ENCODE measurements around the gene FOXO3. TPM values are rescaled to one million over a fixed set of nuclear protein-coding genes. Genes with fewer than 3 reads are reported as not detected.

Gene FOXO3
- total and polyA plus RNA-seq, 2 of the 8 experiments (the other 6 are each of a cell fraction or from before 2014, with no cell fraction given), result 13.1 to 19.3 TPM

GRCh38 chr6:108644252-108644651, 83.5 kb downstream of the FOXO3 start:
- H3K36me3 ChIP-seq (ENCODE audit: control insufficient read depth in 2 of 4, insufficient read depth in 4 of 4, low read length in 3 of 4), result no peaks in the 10 kb centered on the region
- peaks cover 0 to 25% of the 10 kb centered on the region in 2 experiments; a peak in 1 of 4 replicates for H3K79me2 ChIP-seq (ENCODE audit: control insufficient read depth in 1 of 2, insufficient read depth in 2 of 2, low read length in 2 of 2)
- TF ChIP-seq PHF8 (conservative IDR thresholded peaks at IDR 0.05; ENCODE audit: low read depth, low read length), result no peak
- TF ChIP-seq TBP (IDR thresholded peaks at IDR 0.05; ENCODE audit: low read depth, low read length), result no peak

More at GRCh38 chr6:108644252-108644651, 83.5 kb downstream of the FOXO3 start:
- no peak overlapping the region for H4K5ac ChIP-seq (ENCODE audit: insufficient read length, low read depth, low read length)
- no peak overlapping the region for H3K27ac ChIP-seq (ENCODE audit: low read depth, low read length)
- no peak overlapping the region for H4K8ac ChIP-seq (ENCODE audit: extremely low read depth, insufficient read depth, low read length)
- no peak overlapping the region for H3K4ac ChIP-seq (replicated peaks; ENCODE audit: insufficient read length, low read depth, low read length)
- no peaks in the 10 kb centered on the region for H3K9me3 ChIP-seq (ENCODE audit: insufficient read depth in 2 of 2, low read depth in 1 of 2, low read length in 1 of 2)
- FAIRE-seq (no peak), DNase-seq (ENCODE audit: low read depth in 1 of 2, low spot score in 2 of 2) (no peak)
- no peak overlapping the region for H2BK15ac ChIP-seq (ENCODE audit: low read length)
- peaks cover 4% of the 10 kb centered on the region; the same call in 1 of the 2 replicates for H3K79me1 ChIP-seq (ENCODE audit: low read depth, low read length)
- H3K27me3 ChIP-seq (replicated peaks in 1 of 4; ENCODE audit: control insufficient read depth in 3 of 4, extremely low read depth in 1 of 4, insufficient read depth in 3 of 4, low read length in 3 of 4), result no peaks in the 10 kb centered on the region
- no peak overlapping the region for H3K4me3 ChIP-seq (ENCODE audit: extremely low read depth in 1 of 4, insufficient read depth in 2 of 4, low read depth in 3 of 4, low read length in 4 of 4)
- 91% methylated on average over 4 of the region's 4 CpGs; no CpG with 5 or more reads in 1 of the 2 experiments for WGBS, 2 experiments (ENCODE audit: extremely low coverage in 1 of 2, insufficient coverage in 1 of 2, insufficient read length in 1 of 2, insufficient replicate concordance in 2 of 2, low coverage in 1 of 2, low lambda C conversion rate in 2 of 2, missing lambda C conversion rate in 1 of 2)
- ChIA-PET POLR2A (ENCODE audit: partially characterized antibody) (interaction anchor here (1.5 kb wide), 1 partner anchor 8 kb away, joined by 4 read pairs; no protein-coding TSS in a partner anchor), CTCF (ENCODE audit: partially characterized antibody) (interaction anchor here (0.7 kb wide), 1 partner anchor 277 kb away, joined by 3 read pairs; no protein-coding TSS in a partner anchor)
- no peak overlapping the region for H3K56ac ChIP-seq (replicated peaks; ENCODE audit: insufficient read length, low read depth, low read length)
- no peak overlapping the region for H4K91ac ChIP-seq (replicated peaks; ENCODE audit: insufficient read length, low read length)
- no peak overlapping the region for H2BK5ac ChIP-seq (ENCODE audit: low read depth, low read length)
- H3K23me2 ChIP-seq (ENCODE audit: low read depth, low read length), result no peaks in the 10 kb centered on the region
- H2BK20ac ChIP-seq (ENCODE audit: low read length), result no peak overlapping the region
- H2BK120ac ChIP-seq (replicated peaks; ENCODE audit: low read depth, low read length), result no peak overlapping the region
- H3K14ac ChIP-seq (ENCODE audit: insufficient read length), result no peak overlapping the region
- H4K20me1 ChIP-seq (replicated peaks in 1 of 2; ENCODE audit: control insufficient read depth in 1 of 2, insufficient read depth in 2 of 2, low read length in 2 of 2), result peaks cover 0 to under 1% of the 10 kb centered on the region in 2 experiments
- no peak overlapping the region for H3K9ac ChIP-seq (replicated peaks in 1 of 4; ENCODE audit: extremely low read depth in 1 of 4, low read depth in 3 of 4, low read length in 3 of 4)
- H3K4me1 ChIP-seq (replicated peaks in 1 of 4; ENCODE audit: control insufficient read depth in 3 of 4, insufficient read depth in 4 of 4, low read length in 3 of 4), result peaks cover 0 to 3% (median 1%) of the 10 kb centered on the region in 4 experiments; a peak in 2 of 7 replicates
- H3K18ac ChIP-seq (ENCODE audit: extremely low read depth, low read length), result no peak overlapping the region
- H3K4me2 ChIP-seq (ENCODE audit: insufficient read depth in 1 of 2, low read depth in 2 of 2, low read length in 2 of 2), result no peak overlapping the region
- H2AK5ac ChIP-seq (ENCODE audit: low read depth, low read length), result no peak overlapping the region
- no peak overlapping the region for H2BK12ac ChIP-seq (ENCODE audit: low read depth, low read length)
- H2AFZ ChIP-seq (ENCODE audit: low read length), result no peak overlapping the region
- no peak overlapping the region for H3K23ac ChIP-seq (ENCODE audit: insufficient read length)
